Prostate gland (tissue), 2 donors: Measurements from ENCODE around the gene ACTR3. TPM values are rescaled to one million over a fixed set of nuclear protein-coding genes. Genes with fewer than 3 reads are reported as not detected.
"Not testable (repeated sequence)": the region's sequence is repeated elsewhere in the genome, so short reads cannot be mapped to it uniquely, and the experiment has no call there.

ENCODE experiments used
- DNase-seq: peaks from one replicate; pipeline ENCODE4 v3.0.0-alpha.2; 2019; ENCODE audit warnings: low spot score
- H3K27ac ChIP-seq, 2 donors: fragments of 200-600 bp; sonication (generic); 2 replicates each; pipeline ENCODE4 v1.5.1; 2017 to 2019
- H3K27me3 ChIP-seq: fragments of 200-600 bp; sonication (generic); replicated peaks from 2 replicates; pipeline ENCODE4 v1.5.1; 2019; ENCODE audit not compliant: insufficient read depth
- H3K36me3 ChIP-seq, 2 donors: fragments of 200-600 bp; sonication (generic); 1 replicate in 1 of 2; 2 replicates in 1 of 2; pipeline versions ENCODE4 v1.5.1 to v1.8.1; 2017 to 2019
- H3K4me1 ChIP-seq: fragments of 200-600 bp; sonication (generic); replicated peaks from 2 replicates; pipeline ENCODE4 v1.5.1; 2019
- H3K4me3 ChIP-seq, 2 donors: fragments of 200-600 bp; sonication (generic); 2 replicates each; pipeline ENCODE4 v1.5.1; 2017 to 2019
- H3K9me3 ChIP-seq: fragments of 200-600 bp; sonication (generic); 2 replicates; pipeline ENCODE4 v1.5.1; 2017
- CTCF ChIP-seq, 4 experiments: fragments of 200-600 bp in 2 of 4; fragments of 450-650 bp in 2 of 4; sonication (generic) in 2 of 4; IDR thresholded peaks; 1 replicate in 3 of 4; 2 replicates in 1 of 4; pipeline ENCODE4 v1.5.1; 2016 to 2019; ENCODE audit warnings: antibody characterized with exemption in 4 of 4, mild to moderate bottlenecking in 2 of 4, moderate library complexity in 2 of 4
- POLR2A ChIP-seq: fragments of 450-650 bp; IDR thresholded peaks from one replicate; pipeline ENCODE4 v1.6.1; 2016; ENCODE audit warnings: antibody characterized with exemption, mild to moderate bottlenecking
- POLR2AphosphoS5 ChIP-seq: sonication (generic); formaldehyde crosslinking; IDR thresholded peaks from one replicate; pipeline ENCODE4 v1.6.1; 2017; ENCODE audit warnings: antibody characterized with exemption
- WGBS: methylation state at CpG from one replicate; pipeline ENCODE4 v1.1.5; 2018; 5-methylcytosine and 5-hydroxymethylcytosine counted together
- intact Hi-C: fragments of 100-400 bp; cut with DNase I; formaldehyde crosslinking; loops from one replicate; pipeline ENCODE4 v1.14.2; 2022
- total RNA-seq, 2 donors: library from RNA; depleted of rRNA; stranded (reverse); fragments of >200 nt; gene quantifications; one replicate each; pipeline ENCODE4 v1.1.0, GENCODE V29; 2016

Gene ACTR3
- total RNA-seq, result 10 to 100 TPM; 65.9 to 93.7 TPM

- intact Hi-C loops, result loop anchor here (2.0 kb wide), 1 partner anchor 133 kb away; the partner anchor contains the start of gene SLC35F5
- H3K27ac ChIP-seq, result peak within 1 kb of the TSS; percentile 96 to 98
- under 1% methylated on average over 51 of the region's 51 CpGs for WGBS
- H3K4me1 ChIP-seq, result peaks cover 6% of the 10 kb centered on the region
- peak; percentile 98 for DNase-seq
- H3K27me3 ChIP-seq, result no peaks in the 10 kb centered on the region
- no peaks in the 10 kb centered on the region for H3K36me3 ChIP-seq
- peak; percentile 99 for TF ChIP-seq POLR2AphosphoS5
- peak in 2 of 4 experiments; percentile 7 to 32 for TF ChIP-seq CTCF (IDR thresholded peaks at IDR 0.05)
- TF ChIP-seq POLR2A, result peak; percentile 87
- no peaks in the 10 kb centered on the region for H3K9me3 ChIP-seq
- peak within 1 kb of the TSS; percentile 81 to 99 for H3K4me3 ChIP-seq
Observed at GRCh38 chr2:113889471-113890252, at the start of gene ACTR3. Gene ACTR3, plus strand, starts transcription at chr2:113890089. Its CDS starts 191 bp downstream, at chr2:113890280.

- Histone ChIP-seq H3K9me3 (no peaks in the 10 kb centered on the region), H3K36me3 (no peaks in the 10 kb centered on the region), H3K27me3 (no peaks in the 10 kb centered on the region), H3K4me1 (no peaks in the 10 kb centered on the region), H3K27ac (no peak overlapping the region), H3K4me3 (no peak overlapping the region)
- intact Hi-C loops, result no loop called here
- WGBS, result 74% methylated on average over 7 of the region's 7 CpGs
- TF ChIP-seq CTCF (IDR thresholded peaks at IDR 0.05) (no peak), POLR2A (no peak), POLR2AphosphoS5 (no peak)
- no peak for DNase-seq
Observed at GRCh38 chr2:113840518-113840917, 49.4 kb upstream of the ACTR3 start.

- H3K36me3 ChIP-seq, result no peaks in the 10 kb centered on the region
- H3K27me3 ChIP-seq, result no peaks in the 10 kb centered on the region
- 69% methylated on average over 14 of the region's 14 CpGs for WGBS
- H3K4me1 ChIP-seq, result no peaks in the 10 kb centered on the region
- H3K9me3 ChIP-seq, result no peaks in the 10 kb centered on the region
- no peak overlapping the region for H3K27ac ChIP-seq
- TF ChIP-seq POLR2A (no peak), CTCF (IDR thresholded peaks at IDR 0.05) (no peak), POLR2AphosphoS5 (no peak)
- no peak for DNase-seq
- H3K4me3 ChIP-seq, result no peak overlapping the region
- intact Hi-C loops, result no loop called here
Observed at GRCh38 chr2:113842919-113843736, 46.8 kb upstream of the ACTR3 start.

GRCh38 chr2:113843737-113844050, 46.2 kb upstream of the ACTR3 start:
- not testable (repeated sequence) for DNase-seq

GRCh38 chr2:113845261-113845660, 44.6 kb upstream of the ACTR3 start:
- no peak overlapping the region for H3K4me3 ChIP-seq
- H3K27ac ChIP-seq, result no peak overlapping the region
- intact Hi-C loops, result no loop called here
- no peak for DNase-seq
- no peaks in the 10 kb centered on the region for H3K9me3 ChIP-seq
- no peak for TF ChIP-seq POLR2AphosphoS5
- TF ChIP-seq CTCF (IDR thresholded peaks at IDR 0.05), result no peak
- TF ChIP-seq POLR2A, result no peak
- 77% methylated on average over 3 of the region's 3 CpGs for WGBS
- H3K27me3 ChIP-seq, result no peaks in the 10 kb centered on the region
- H3K4me1 ChIP-seq, result no peaks in the 10 kb centered on the region
- no peaks in the 10 kb centered on the region for H3K36me3 ChIP-seq

More at GRCh38 chr2:113843737-113844050, 46.2 kb upstream of the ACTR3 start:
- intact Hi-C loops, H3K27ac ChIP-seq, H3K9me3 ChIP-seq, H3K4me1 ChIP-seq, H3K4me3 ChIP-seq, H3K36me3 ChIP-seq, H3K27me3 ChIP-seq: not testable (repeated sequence)
- WGBS, result 74% methylated on average over 4 of the region's 4 CpGs

GRCh38 chr2:113845796-113846195, 44.1 kb upstream of the ACTR3 start:
- H3K4me3 ChIP-seq, H3K4me1 ChIP-seq, H3K36me3 ChIP-seq, intact Hi-C loops, H3K9me3 ChIP-seq, H3K27me3 ChIP-seq, H3K27ac ChIP-seq, DNase-seq: not testable (repeated sequence)
- WGBS, result 89% methylated on average over 4 of the region's 4 CpGs
